Coronary artery (tissue), 2 donors: ENCODE results near the gene GSTM5.
A peak's percentile ranks its signal among the peaks of the same experiment; 100 is the strongest.

Source experiments
- DNase-seq: peaks from one replicate; pipeline ENCODE4 v3.0.0-alpha.2; 2017; ENCODE audit warnings: low spot score
- H3K27ac ChIP-seq, 2 donors: fragments of 200-600 bp; sonication (generic); one replicate each; pipeline ENCODE4 v1.5.1; 2016 to 2019
- H3K4me3 ChIP-seq: fragments of 200-600 bp; sonication (generic); 2 replicates; pipeline ENCODE4 v1.5.1; 2016; ENCODE audit warnings: mild to moderate bottlenecking, moderate library complexity
- CTCF ChIP-seq: fragments of 200-600 bp; sonication (generic); IDR thresholded peaks from one replicate; pipeline ENCODE4 v1.5.1; 2019; ENCODE audit warnings: antibody characterized with exemption

The GSTM5 gene

GRCh38 chr1:109759513-109760334 is 47.7 kb downstream of the GSTM5 start:
- peak; percentile 65 for DNase-seq
- no peak overlapping the region for H3K27ac ChIP-seq
- no peak overlapping the region for H3K4me3 ChIP-seq
- no peak for TF ChIP-seq CTCF

DNA sequence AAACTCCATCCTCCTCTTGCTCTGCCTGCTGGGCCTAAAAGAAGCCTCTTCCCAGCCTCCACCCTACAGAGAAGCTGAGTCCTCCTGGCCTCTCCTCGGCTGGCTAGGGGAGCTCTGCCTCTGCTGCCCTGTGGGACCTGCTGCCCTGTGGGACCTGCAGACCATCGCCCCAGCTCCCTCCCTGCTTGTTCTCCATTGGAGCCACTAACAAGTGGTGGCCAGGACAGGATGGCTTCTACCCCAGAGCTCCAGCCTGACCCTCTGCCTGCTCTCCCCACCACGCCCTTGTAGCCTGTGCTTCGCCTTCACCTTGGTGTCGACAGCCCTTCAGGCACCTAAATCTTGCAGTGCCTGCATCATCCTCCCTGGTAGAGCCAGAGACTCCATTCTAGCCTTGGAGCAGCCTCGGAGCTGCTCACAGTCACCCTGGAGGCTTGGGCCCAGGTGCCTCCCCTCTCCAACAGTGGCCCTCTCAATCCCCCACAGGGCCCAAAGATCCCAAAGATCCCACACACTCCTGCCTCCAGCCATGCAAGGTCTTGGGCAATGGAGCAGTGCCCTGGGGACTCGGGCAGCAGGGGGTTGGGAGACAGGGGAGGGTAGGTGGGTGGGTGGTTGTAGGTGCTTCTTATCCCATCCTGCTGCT is 48.7 kb downstream of the GSTM5 start:
- no peak for TF ChIP-seq CTCF
- peak; percentile 53 for DNase-seq
- H3K4me3 ChIP-seq, result no peak overlapping the region
- no peak overlapping the region for H3K27ac ChIP-seq

DNA sequence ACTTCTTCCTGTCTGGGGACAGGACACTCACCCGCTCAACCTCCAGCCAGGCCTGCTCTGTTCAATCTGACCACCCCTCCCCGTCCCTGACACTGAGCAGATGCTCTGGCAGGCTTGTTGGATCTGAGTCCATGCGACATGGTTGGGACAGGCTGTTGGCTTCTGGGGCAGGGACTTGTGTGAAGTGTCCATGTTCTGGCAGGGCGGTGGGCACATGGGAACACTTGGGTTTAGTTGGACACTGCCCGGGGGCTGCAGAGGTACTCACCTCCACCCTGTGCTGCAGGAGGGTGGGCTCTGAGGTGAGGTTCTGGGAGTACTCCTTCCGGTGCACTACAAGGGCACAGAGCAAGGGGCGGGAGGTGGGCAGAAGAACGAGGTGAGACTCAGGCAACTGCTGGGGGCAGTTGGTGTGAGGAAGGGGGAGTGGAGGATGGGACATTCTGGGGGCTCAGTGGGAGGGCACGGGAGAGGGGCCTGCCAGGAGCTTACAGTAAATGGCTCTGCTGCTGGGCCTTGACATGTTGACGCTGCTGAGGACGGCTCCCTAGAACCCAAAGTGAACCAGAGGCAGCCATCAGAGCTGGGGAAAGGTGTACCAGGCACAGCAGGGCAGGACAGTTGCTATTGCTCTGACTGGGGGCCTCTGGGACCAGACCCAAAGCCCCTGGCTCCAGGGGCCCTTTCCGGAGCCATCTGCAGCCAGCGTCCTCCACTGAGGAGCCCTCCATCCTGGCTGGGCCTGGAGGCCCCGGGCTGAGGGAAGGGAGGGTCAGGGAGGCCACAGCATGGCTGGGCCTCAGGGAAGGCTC is 49.4 kb downstream of the GSTM5 start:
- no peak overlapping the region for H3K27ac ChIP-seq
- no peak for TF ChIP-seq CTCF
- peak; percentile 72 for DNase-seq
- H3K4me3 ChIP-seq, result no peak overlapping the region

DNA sequence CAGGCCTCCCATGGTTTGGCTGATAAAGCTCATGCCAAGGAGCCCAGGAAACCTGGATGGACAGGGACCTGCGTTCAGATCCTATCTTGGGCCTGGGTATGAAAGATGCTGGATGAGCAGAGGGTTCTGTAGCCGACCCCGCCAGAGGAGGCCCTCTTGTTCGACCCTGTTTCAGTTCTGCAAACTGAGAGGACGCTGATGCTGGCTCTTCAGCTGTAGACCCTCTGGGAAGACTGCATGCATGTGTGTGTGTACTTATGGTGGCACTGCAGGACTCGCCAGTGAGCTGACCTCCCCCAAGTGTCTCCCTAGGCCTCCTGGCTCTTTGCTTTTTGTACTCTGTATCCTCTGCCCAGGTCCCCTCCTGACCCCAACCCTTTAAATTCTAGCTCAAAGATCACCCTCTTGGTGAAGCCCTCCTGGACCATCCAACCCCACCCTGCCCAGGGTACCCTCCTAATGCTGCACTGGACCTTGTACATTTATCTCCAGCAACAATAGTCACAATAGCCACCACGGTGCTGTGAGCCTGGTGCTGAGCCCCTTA is 50.1 kb downstream of the GSTM5 start:
- no peak for TF ChIP-seq CTCF
- no peak overlapping the region for H3K27ac ChIP-seq

DNA sequence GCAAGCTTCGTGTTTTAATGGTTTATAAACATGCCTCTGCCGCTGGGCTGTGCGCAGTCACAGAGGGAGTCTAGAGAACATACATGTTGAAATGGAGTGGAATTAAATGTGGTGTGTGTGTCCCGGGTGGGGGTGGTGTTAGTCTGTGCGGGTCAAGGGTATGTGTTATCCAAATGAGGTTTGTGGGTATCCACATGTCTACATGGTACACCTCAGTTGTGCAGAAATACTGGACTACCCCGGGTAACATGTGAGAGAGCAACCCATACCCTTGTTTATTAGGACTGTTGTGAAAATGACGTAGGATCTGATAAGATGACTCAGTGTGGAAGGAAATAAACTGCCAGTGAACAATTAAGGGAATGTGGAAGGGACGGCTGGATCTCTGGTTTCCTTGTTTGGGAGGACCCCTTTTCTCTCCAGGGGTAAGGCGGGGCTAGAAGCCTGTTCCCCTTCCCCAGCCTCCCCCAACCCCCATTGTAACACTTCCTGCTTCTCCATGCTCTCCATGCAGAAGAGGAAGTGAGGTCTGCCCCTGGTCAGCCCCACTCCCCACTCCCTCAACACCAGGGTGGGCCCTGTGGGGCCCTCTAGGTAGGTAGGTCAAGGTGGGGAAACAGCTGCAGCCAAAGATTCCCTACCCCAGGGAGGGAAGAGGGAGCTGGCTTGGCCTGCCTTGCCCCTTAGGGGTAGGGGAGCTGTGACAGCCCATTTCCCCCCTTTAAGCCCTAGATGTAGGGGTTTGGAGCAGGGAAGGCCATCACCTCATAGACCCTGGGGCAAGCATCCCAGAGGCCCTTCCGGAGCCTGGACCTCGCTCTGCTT is 51.0 kb downstream of the GSTM5 start:
- Histone ChIP-seq H3K27ac (peak overlapping the region in 1 of 2 donors; percentile 15), H3K4me3 (no peak overlapping the region)
- TF ChIP-seq CTCF, result no peak
- DNase-seq, result peak; percentile 69

More for the DNA sequence above, 50.1 kb downstream of the GSTM5 start:
- H3K4me3 ChIP-seq, result no peak overlapping the region
- DNase-seq, result peak; percentile 53
